Activated naive CD4-positive, alpha-beta T cell treated with anti-CD3 and anti-CD28 coated beads, Interleukin-2, amount 10 ng/mL, durations not matched to agents 7 days and 5 days (primary cell): ENCODE data around the gene FUZ.
"Not testable (repeated sequence)": the region's sequence is repeated elsewhere in the genome, so short reads cannot be mapped to it uniquely, and the experiment has no call there.

Source experiments
- CTCF ChIA-PET: fragments of 350-600 bp; sonication (Branson Sonifier 250); formaldehyde crosslinking; loops from one replicate; lab custom pipeline; 2021; ENCODE audit warnings: antibody characterized with exemption; lab: Charles Lee
- DNase-seq: peaks from one replicate; pipeline ENCODE4 v3.0.0-alpha.2; 2020
- H3K27ac Mint-ChIP-seq: one replicate; pipeline ENCODE4 v1.8.0; 2021; ENCODE audit warnings: mild to moderate bottlenecking, moderate library complexity, mixed read lengths
- H3K27me3 Mint-ChIP-seq: one replicate; pipeline ENCODE4 v1.8.0; 2021; ENCODE audit warnings: mild to moderate bottlenecking, mixed read lengths
- H3K36me3 Mint-ChIP-seq: one replicate; pipeline ENCODE4 v1.8.0; 2021; ENCODE audit warnings: mixed read lengths
- H3K4me1 Mint-ChIP-seq: one replicate; pipeline ENCODE4 v1.8.0; 2021; ENCODE audit warnings: mixed read lengths
- H3K4me3 Mint-ChIP-seq: one replicate; pipeline ENCODE4 v1.8.0; 2021; ENCODE audit warnings: mild to moderate bottlenecking, moderate library complexity, mixed read lengths
- H3K9me3 Mint-ChIP-seq: one replicate; pipeline ENCODE4 v1.8.0; 2021; ENCODE audit warnings: mixed read lengths

FUZ gene

GRCh38 chr19:49830766-49831165 is 17.7 kb upstream of the FUZ start:
- peaks cover 23% of the 10 kb centered on the region for H3K36me3 Mint-ChIP-seq
- CTCF ChIA-PET, result interaction anchor here (0.6 kb wide), 1 partner anchor 262 kb away, joined by 3 read pairs; no protein-coding TSS in a partner anchor
- no peaks in the 10 kb centered on the region for H3K27me3 Mint-ChIP-seq
- no peaks in the 10 kb centered on the region for H3K9me3 Mint-ChIP-seq
- no peak for DNase-seq
- no peak overlapping the region for H3K4me3 Mint-ChIP-seq
- H3K27ac Mint-ChIP-seq, result no peak overlapping the region
- peaks cover 16% of the 10 kb centered on the region for H3K4me1 Mint-ChIP-seq

GRCh38 chr19:49829721-49830120 is 16.6 kb upstream of the FUZ start:
- CTCF ChIA-PET, result no interaction called here

GRCh38 chr19:49829200-49829599 is 16.1 kb upstream of the FUZ start:
- Mint-ChIP-seq H3K27ac (no peak overlapping the region), H3K36me3 (peaks cover 16% of the 10 kb centered on the region), H3K4me1 (peaks cover 16% of the 10 kb centered on the region), H3K4me3 (no peak overlapping the region), H3K27me3 (no peaks in the 10 kb centered on the region), H3K9me3 (no peaks in the 10 kb centered on the region)
- CTCF ChIA-PET, result no interaction called here
- DNase-seq, result no peak

More at GRCh38 chr19:49829721-49830120, 16.6 kb upstream of the FUZ start:
- H3K9me3 Mint-ChIP-seq, result no peaks in the 10 kb centered on the region
- no peak for DNase-seq
- H3K27ac Mint-ChIP-seq, result no peak overlapping the region
- peaks cover 18% of the 10 kb centered on the region for H3K36me3 Mint-ChIP-seq
- H3K4me3 Mint-ChIP-seq, result no peak overlapping the region
- peaks cover 16% of the 10 kb centered on the region for H3K4me1 Mint-ChIP-seq
- no peaks in the 10 kb centered on the region for H3K27me3 Mint-ChIP-seq

- peaks cover 5% of the 10 kb centered on the region for H3K4me1 Mint-ChIP-seq
- peaks cover 13% of the 10 kb centered on the region for H3K36me3 Mint-ChIP-seq
- DNase-seq, result no peak
- CTCF ChIA-PET, result no interaction called here
- H3K27me3 Mint-ChIP-seq, result no peaks in the 10 kb centered on the region
- H3K4me3 Mint-ChIP-seq, result no peak overlapping the region
- no peaks in the 10 kb centered on the region for H3K9me3 Mint-ChIP-seq
- H3K27ac Mint-ChIP-seq, result no peak overlapping the region
Measured at GRCh38 chr19:49827034-49827433, 13.9 kb upstream of the FUZ start.

GRCh38 chr19:49824662-49825061 is 11.6 kb upstream of the FUZ start:
- no peak overlapping the region for H3K4me3 Mint-ChIP-seq
- peaks cover 4% of the 10 kb centered on the region for H3K4me1 Mint-ChIP-seq
- H3K27ac Mint-ChIP-seq, result no peak overlapping the region
- H3K27me3 Mint-ChIP-seq, result no peaks in the 10 kb centered on the region
- H3K36me3 Mint-ChIP-seq, result peaks cover 17% of the 10 kb centered on the region
- DNase-seq, result no peak
- CTCF ChIA-PET, result no interaction called here
- no peaks in the 10 kb centered on the region for H3K9me3 Mint-ChIP-seq

- CTCF ChIA-PET, result no interaction called here
- Mint-ChIP-seq H3K4me3 (no peak overlapping the region), H3K36me3 (peaks cover 19% of the 10 kb centered on the region), H3K27ac (no peak overlapping the region), H3K27me3 (no peaks in the 10 kb centered on the region), H3K9me3 (no peaks in the 10 kb centered on the region), H3K4me1 (peaks cover 12% of the 10 kb centered on the region)
- DNase-seq, result no peak
Measured at GRCh38 chr19:49823472-49823871, 10.4 kb upstream of the FUZ start.

- Mint-ChIP-seq H3K9me3 (no peaks in the 10 kb centered on the region), H3K4me1 (peaks cover 20% of the 10 kb centered on the region), H3K36me3 (peaks cover 21% of the 10 kb centered on the region), H3K4me3 (peak overlapping the region; percentile 26), H3K27ac (no peak overlapping the region), H3K27me3 (peaks cover 4% of the 10 kb centered on the region)
- CTCF ChIA-PET, result no interaction called here
- no peak for DNase-seq
Measured at GRCh38 chr19:49820125-49820524, 7.0 kb upstream of the FUZ start.

- H3K9me3 Mint-ChIP-seq, DNase-seq, H3K27me3 Mint-ChIP-seq, CTCF ChIA-PET: not testable (repeated sequence)
- Mint-ChIP-seq H3K4me3 (peak overlapping the region; percentile 86), H3K36me3 (peaks cover 21% of the 10 kb centered on the region), H3K27ac (peak overlapping the region; percentile 96), H3K4me1 (peaks cover 21% of the 10 kb centered on the region)
Measured at GRCh38 chr19:49819452-49820115, 6.5 kb upstream of the FUZ start.

GRCh38 chr19:49818649-49819370 is 5.7 kb upstream of the FUZ start:
- Mint-ChIP-seq H3K27me3 (peaks cover 4% of the 10 kb centered on the region), H3K9me3 (no peaks in the 10 kb centered on the region), H3K4me1 (peaks cover 23% of the 10 kb centered on the region), H3K27ac (peak overlapping the region; percentile 96), H3K36me3 (peaks cover 20% of the 10 kb centered on the region), H3K4me3 (peak overlapping the region; percentile 86)
- no peak for DNase-seq
- CTCF ChIA-PET, result no interaction called here

GRCh38 chr19:49817964-49818648 is 5.0 kb upstream of the FUZ start, which contains the start of gene MED25:
Gene MED25 (plus strand): TSS chr19:49818289. CDS start chr19:49818342, 53 bp downstream.
- Mint-ChIP-seq H3K36me3 (peaks cover 13% of the 10 kb centered on the region), H3K9me3 (no peaks in the 10 kb centered on the region), H3K4me3 (peak within 1 kb of the TSS; percentile 86), H3K27me3 (peaks cover 4% of the 10 kb centered on the region), H3K4me1 (peaks cover 28% of the 10 kb centered on the region), H3K27ac (peak within 1 kb of the TSS; percentile 96)
- CTCF ChIA-PET, result no interaction called here
- DNase-seq, result peak; percentile 89

GRCh38 chr19:49816590-49816989 is 3.5 kb upstream of the FUZ start:
- Mint-ChIP-seq H3K27ac (no peak overlapping the region), H3K4me1 (peaks cover 40% of the 10 kb centered on the region), H3K4me3 (no peak overlapping the region), H3K9me3 (no peaks in the 10 kb centered on the region), H3K36me3 (peaks cover 13% of the 10 kb centered on the region), H3K27me3 (peaks cover 4% of the 10 kb centered on the region)
- CTCF ChIA-PET, result no interaction called here
- no peak for DNase-seq

- Mint-ChIP-seq H3K27me3 (peaks cover 4% of the 10 kb centered on the region), H3K4me3 (peak overlapping the region; percentile 88), H3K4me1 (peaks cover 39% of the 10 kb centered on the region), H3K36me3 (peaks cover 6% of the 10 kb centered on the region), H3K27ac (no peak overlapping the region), H3K9me3 (no peaks in the 10 kb centered on the region)
- CTCF ChIA-PET, result no interaction called here
- no peak for DNase-seq
Measured at GRCh38 chr19:49814010-49814409, 918 bp upstream of the FUZ start.

GRCh38 chr19:49812452-49812996 is 568 bp downstream of the FUZ start:
- Mint-ChIP-seq H3K27me3 (peaks cover 4% of the 10 kb centered on the region), H3K9me3 (no peaks in the 10 kb centered on the region), H3K4me3 (peak overlapping the region; percentile 88), H3K27ac (peak overlapping the region; percentile 93), H3K36me3 (peaks cover 7% of the 10 kb centered on the region), H3K4me1 (peaks cover 50% of the 10 kb centered on the region)
- DNase-seq, result no peak
- CTCF ChIA-PET, result interaction anchor here (0.8 to 1.0 kb wide), 2 partner anchors 95 to 96 kb away, joined by 3 to 5 read pairs; no protein-coding TSS in a partner anchor

GRCh38 chr19:49811328-49811727 is 1.8 kb downstream of the FUZ start:
- H3K4me3 Mint-ChIP-seq, result no peak overlapping the region
- H3K27me3 Mint-ChIP-seq, result no peaks in the 10 kb centered on the region
- H3K4me1 Mint-ChIP-seq, result peaks cover 48% of the 10 kb centered on the region
- no peak for DNase-seq
- peaks cover 7% of the 10 kb centered on the region for H3K36me3 Mint-ChIP-seq
- no peak overlapping the region for H3K27ac Mint-ChIP-seq
- H3K9me3 Mint-ChIP-seq, result no peaks in the 10 kb centered on the region
- CTCF ChIA-PET, result no interaction called here
